Mesenchymal stem cell (in vitro differentiated cells and primary cell): ENCODE measurements around the gene MYH14.

ENCODE experiments used
- DNase-seq: peaks from one replicate; pipeline ENCODE4 v3.0.0-alpha.2; 2013
- H2AFZ ChIP-seq: one replicate; pipeline ENCODE4 v1.6.1; 2013; ENCODE audit warnings: low read depth, mild to moderate bottlenecking, control low read depth, inconsistent platforms, low read length, moderate library complexity
- H2AK5ac ChIP-seq: 2 replicates; pipeline ENCODE4 v1.6.1; 2013; ENCODE audit warnings: low read length, moderate library complexity, mild to moderate bottlenecking, inconsistent platforms; ENCODE audit not compliant: severe bottlenecking
- H2BK120ac ChIP-seq: one replicate; pipeline ENCODE4 v1.6.1; 2013; ENCODE audit warnings: low read depth, mild to moderate bottlenecking, inconsistent platforms, low read length, moderate library complexity
- H2BK12ac ChIP-seq, 2 experiments: one replicate each; pipeline ENCODE4 v1.6.1; 2013; ENCODE audit warnings: inconsistent platforms in 2 of 2, low read length in 2 of 2, mild to moderate bottlenecking in 2 of 2, moderate library complexity in 2 of 2, control low read depth in 1 of 2
- H2BK15ac ChIP-seq: one replicate; pipeline ENCODE4 v1.6.1; 2013; ENCODE audit warnings: mild to moderate bottlenecking, low read depth, inconsistent platforms; ENCODE audit not compliant: poor library complexity, severe bottlenecking
- H2BK5ac ChIP-seq: 2 replicates; pipeline ENCODE4 v1.6.1; 2013; ENCODE audit warnings: low read depth, mild to moderate bottlenecking, low read length, control low read depth, inconsistent platforms; ENCODE audit not compliant: poor library complexity, severe bottlenecking
- H3K14ac ChIP-seq, 2 experiments: one replicate each; pipeline ENCODE4 v1.6.1; 2013; ENCODE audit warnings: inconsistent platforms in 2 of 2, low read length in 2 of 2, control low read depth in 1 of 2, mild to moderate bottlenecking in 1 of 2, moderate library complexity in 1 of 2
- H3K18ac ChIP-seq, 2 experiments: one replicate each; pipeline ENCODE4 v1.6.1; 2013; ENCODE audit warnings: inconsistent platforms in 2 of 2, low read length in 2 of 2, control low read depth in 1 of 2, low read depth in 1 of 2, mild to moderate bottlenecking in 1 of 2
- H3K23ac ChIP-seq, 2 experiments: one replicate each; pipeline ENCODE4 v1.6.1; 2013; ENCODE audit warnings: inconsistent platforms in 2 of 2, low read length in 2 of 2, mild to moderate bottlenecking in 2 of 2, moderate library complexity in 2 of 2, control low read depth in 1 of 2
- H3K27ac ChIP-seq: 2 replicates; pipeline ENCODE4 v1.5.1; 2013; ENCODE audit warnings: mild to moderate bottlenecking, moderate library complexity, low read length, control low read depth, inconsistent platforms; ENCODE audit not compliant: poor library complexity, severe bottlenecking
- H3K27me3 ChIP-seq, 2 experiments: 2 replicates each; pipeline versions ENCODE4 v1.6.1 to v1.7.0; 2013; ENCODE audit warnings: low read length in 2 of 2, mild to moderate bottlenecking in 2 of 2, moderate library complexity in 2 of 2, control low read depth in 1 of 2, inconsistent platforms in 1 of 2; ENCODE audit not compliant: control insufficient read depth in 1 of 2, insufficient read depth in 1 of 2
- H3K36me3 ChIP-seq, 2 experiments: 2 replicates each; pipeline versions ENCODE4 v1.6.1 to v1.7.0; 2013; ENCODE audit warnings: low read length in 2 of 2, control low read depth in 1 of 2, inconsistent platforms in 1 of 2, low read depth in 1 of 2, mild to moderate bottlenecking in 1 of 2; ENCODE audit not compliant: insufficient read depth in 2 of 2, control insufficient read depth in 1 of 2
- H3K4ac ChIP-seq, 2 experiments: one replicate each; pipeline ENCODE4 v1.6.1; 2013; ENCODE audit warnings: inconsistent platforms in 2 of 2, low read length in 2 of 2, mild to moderate bottlenecking in 2 of 2, moderate library complexity in 2 of 2, control low read depth in 1 of 2, low read depth in 1 of 2
- H3K4me1 ChIP-seq: 2 replicates; pipeline ENCODE4 v1.6.1; 2013; ENCODE audit warnings: low read depth, low read length, control low read depth; ENCODE audit not compliant: control insufficient read depth, insufficient read depth
- H3K4me2 ChIP-seq: 2 replicates; pipeline ENCODE4 v1.6.1; 2013; ENCODE audit warnings: low read length, mild to moderate bottlenecking, inconsistent platforms; ENCODE audit not compliant: poor library complexity, severe bottlenecking
- H3K4me3 ChIP-seq, 2 experiments: 2 replicates each; pipeline versions ENCODE4 v1.5.1 to v1.7.0; 2013; ENCODE audit warnings: low read length in 2 of 2, mild to moderate bottlenecking in 2 of 2, control low read depth in 1 of 2, low read depth in 1 of 2; ENCODE audit not compliant: insufficient read depth in 1 of 2
- H3K79me1 ChIP-seq: replicated peaks from 2 replicates; pipeline ENCODE4 v1.6.1; 2013; ENCODE audit warnings: mild to moderate bottlenecking, control low read depth, low read length, inconsistent platforms; ENCODE audit not compliant: poor library complexity, severe bottlenecking
- H3K9ac ChIP-seq: 2 replicates; pipeline ENCODE4 v1.7.0; 2013; ENCODE audit warnings: mild to moderate bottlenecking, low read length, moderate library complexity
- H3K9me3 ChIP-seq: 2 replicates; pipeline ENCODE4 v1.7.0; 2013; ENCODE audit warnings: mild to moderate bottlenecking, low read length; ENCODE audit not compliant: control insufficient read depth
- H4K8ac ChIP-seq: one replicate; pipeline ENCODE4 v1.6.1; 2013; ENCODE audit warnings: inconsistent platforms, mild to moderate bottlenecking, low read length, moderate library complexity
- H4K91ac ChIP-seq: one replicate; pipeline ENCODE4 v1.6.1; 2013; ENCODE audit warnings: mild to moderate bottlenecking, low read length, inconsistent platforms
- WGBS: methylation state at CpG from one replicate; pipeline ENCODE4 v1.1.7; 2013; ENCODE audit warnings: mixed read lengths; 5-methylcytosine and 5-hydroxymethylcytosine counted together

Gene MYH14

DNA sequence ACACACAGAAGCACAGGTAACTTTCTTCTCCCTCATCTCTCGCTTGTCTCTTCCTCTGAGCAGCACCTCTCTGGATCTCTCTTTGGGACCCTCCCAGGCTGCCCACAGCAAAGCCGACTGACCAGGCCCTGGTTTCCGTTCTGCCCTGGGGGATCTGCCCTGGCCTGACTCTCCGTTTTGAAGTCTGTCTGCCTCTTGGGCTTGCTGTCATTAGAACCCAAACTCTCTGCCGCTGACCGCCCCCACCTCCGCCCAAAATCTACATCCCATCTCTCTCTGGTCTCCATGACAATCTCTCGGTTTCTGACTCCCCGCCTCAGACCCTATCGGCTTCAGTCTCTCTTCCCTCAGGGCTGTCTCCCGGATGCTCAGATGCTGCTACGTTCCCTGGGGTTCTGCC lies 118.8 kb downstream of the MYH14 start:
- H3K9ac ChIP-seq, result no peak overlapping the region
- H2AK5ac ChIP-seq, result no peak overlapping the region
- H3K4me2 ChIP-seq, result no peak overlapping the region
- H3K4ac ChIP-seq, result no peak overlapping the region
- H3K27me3 ChIP-seq, result peaks cover 15 to 28% of the 10 kb centered on the region in 2 experiments
- no peak for DNase-seq
- no peaks in the 10 kb centered on the region for H3K9me3 ChIP-seq
- H3K36me3 ChIP-seq, result no peaks in the 10 kb centered on the region
- peaks cover 4% of the 10 kb centered on the region for H3K4me1 ChIP-seq
- H3K18ac ChIP-seq, result no peak overlapping the region
- H2BK120ac ChIP-seq, result no peak overlapping the region
- H2BK5ac ChIP-seq, result no peak overlapping the region
- H3K79me1 ChIP-seq, result no peaks in the 10 kb centered on the region
- no peak overlapping the region for H2BK15ac ChIP-seq
- H3K14ac ChIP-seq, result no peak overlapping the region
- no peak overlapping the region for H2AFZ ChIP-seq
- no peak overlapping the region for H3K23ac ChIP-seq
- WGBS, result 82% methylated on average over 12 of the region's 12 CpGs
- no peak overlapping the region for H2BK12ac ChIP-seq
- H3K4me3 ChIP-seq, result no peak overlapping the region
- H4K8ac ChIP-seq, result no peak overlapping the region
- no peak overlapping the region for H3K27ac ChIP-seq
- H4K91ac ChIP-seq, result no peak overlapping the region

DNA sequence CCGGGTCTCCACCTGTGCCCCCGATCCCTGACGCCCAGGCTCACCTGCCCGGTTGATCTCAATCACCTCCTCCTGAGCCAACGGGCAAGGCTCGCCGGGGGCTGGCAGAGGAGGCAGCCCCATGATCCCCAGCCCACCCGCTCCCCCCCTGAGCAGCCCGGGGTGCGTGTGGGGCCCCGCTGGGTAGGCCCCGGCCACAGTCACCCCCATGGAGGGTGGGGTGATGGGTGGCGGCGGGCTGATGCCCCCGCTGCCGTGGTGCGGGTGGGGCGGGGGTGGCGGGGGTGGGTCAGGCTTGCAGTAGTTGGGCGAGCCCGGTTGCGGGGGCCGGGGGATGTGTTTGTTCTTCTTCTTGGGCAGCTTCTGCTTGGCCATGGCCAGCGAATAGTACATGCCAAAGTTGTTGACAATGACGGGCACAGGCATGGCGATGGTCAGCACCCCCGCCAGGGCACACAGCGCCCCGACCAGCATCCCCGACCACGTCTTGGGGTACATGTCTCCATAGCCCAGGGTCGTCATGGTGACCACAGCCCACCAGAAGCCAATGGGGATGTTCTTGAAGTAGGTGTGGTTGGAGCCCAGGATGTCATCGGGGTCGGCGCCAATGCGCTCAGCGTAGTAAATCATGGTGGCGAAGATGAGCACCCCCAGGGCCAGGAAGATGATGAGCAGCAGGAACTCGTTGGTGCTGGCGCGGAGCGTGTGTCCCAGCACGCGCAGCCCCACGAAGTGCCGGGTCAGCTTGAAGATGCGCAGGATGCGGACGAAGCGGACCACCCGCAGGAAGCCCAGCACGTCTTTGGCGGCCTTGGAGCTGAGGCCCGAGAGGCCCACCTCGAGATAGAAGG lies 119.7 kb downstream of the MYH14 start:
- Histone ChIP-seq H2AFZ (no peak overlapping the region), H2BK12ac (no peak overlapping the region), H2BK15ac (no peak overlapping the region), H3K9ac (no peak overlapping the region), H3K4me1 (peaks cover 4% of the 10 kb centered on the region), H3K14ac (no peak overlapping the region), H3K4me2 (no peak overlapping the region), H4K8ac (no peak overlapping the region), H3K9me3 (no peaks in the 10 kb centered on the region), H3K4me3 (no peak overlapping the region), H3K18ac (no peak overlapping the region), H3K4ac (no peak overlapping the region), H3K23ac (no peak overlapping the region), H4K91ac (no peak overlapping the region), H3K79me1 (no peaks in the 10 kb centered on the region), H3K27me3 (peaks cover 22 to 35% of the 10 kb centered on the region in 2 experiments), H2BK120ac (no peak overlapping the region), H3K27ac (no peak overlapping the region), H2BK5ac (no peak overlapping the region), H2AK5ac (no peak overlapping the region), H3K36me3 (no peaks in the 10 kb centered on the region)
- 92% methylated on average over 55 of the region's 55 CpGs for WGBS
- no peak for DNase-seq

DNA sequence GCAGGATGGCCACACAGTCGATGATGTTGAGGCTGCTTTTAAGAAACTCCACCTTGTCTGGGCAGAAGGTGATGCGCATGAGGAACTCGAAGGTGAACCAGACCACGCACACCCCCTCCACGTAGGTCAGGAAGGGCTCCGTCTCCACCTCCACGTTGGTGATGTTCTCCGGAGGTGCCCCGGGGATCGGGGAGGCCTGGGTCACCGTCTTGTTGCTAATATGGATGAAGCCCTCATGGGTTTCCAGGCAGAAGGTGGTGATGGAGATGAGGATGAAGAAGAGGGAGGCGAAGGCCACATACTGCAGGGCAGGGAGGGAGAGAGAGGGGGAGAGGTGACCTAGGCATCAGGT lies 120.3 kb downstream of the MYH14 start:
- no peak overlapping the region for H2AK5ac ChIP-seq
- no peak overlapping the region for H2AFZ ChIP-seq
- no peak overlapping the region for H3K27ac ChIP-seq
- no peak overlapping the region for H2BK12ac ChIP-seq
- no peak for DNase-seq
- H3K4me1 ChIP-seq, result peaks cover 4% of the 10 kb centered on the region
- H3K36me3 ChIP-seq, result no peaks in the 10 kb centered on the region
- 88% methylated on average over 11 of the region's 12 CpGs for WGBS
- no peak overlapping the region for H4K91ac ChIP-seq
- no peaks in the 10 kb centered on the region for H3K9me3 ChIP-seq
- H3K4me2 ChIP-seq, result no peak overlapping the region
- H3K79me1 ChIP-seq, result no peaks in the 10 kb centered on the region
- H4K8ac ChIP-seq, result no peak overlapping the region
- H3K4ac ChIP-seq, result no peak overlapping the region
- H2BK15ac ChIP-seq, result no peak overlapping the region
- H3K14ac ChIP-seq, result no peak overlapping the region
- H3K18ac ChIP-seq, result no peak overlapping the region
- H3K27me3 ChIP-seq, result peaks cover 22 to 39% of the 10 kb centered on the region in 2 experiments
- no peak overlapping the region for H3K23ac ChIP-seq
- H2BK5ac ChIP-seq, result no peak overlapping the region
- H2BK120ac ChIP-seq, result no peak overlapping the region
- H3K9ac ChIP-seq, result no peak overlapping the region
- no peak overlapping the region for H3K4me3 ChIP-seq

DNA sequence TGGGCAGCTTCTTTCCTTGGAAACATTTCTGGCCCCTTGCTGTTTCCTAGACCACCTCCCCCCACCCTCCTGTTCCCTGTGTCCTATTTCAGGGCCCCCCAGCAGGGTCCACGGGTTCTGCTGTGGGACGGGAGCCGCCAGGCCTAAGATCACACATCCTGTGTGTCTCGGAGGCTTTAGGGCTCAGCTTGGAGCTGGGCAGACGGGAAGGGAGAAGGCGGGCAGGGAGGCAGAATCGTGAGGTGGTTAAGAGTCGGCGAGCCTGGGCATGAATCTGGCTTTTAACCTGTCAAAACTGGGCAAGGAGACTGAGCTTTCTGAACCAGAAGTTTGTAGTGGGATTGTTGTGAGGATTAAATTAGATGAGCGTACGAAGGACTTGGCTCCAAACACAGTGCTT lies 120.9 kb downstream of the MYH14 start:
- H3K36me3 ChIP-seq, result no peaks in the 10 kb centered on the region
- H2BK12ac ChIP-seq, result no peak overlapping the region
- no peaks in the 10 kb centered on the region for H3K79me1 ChIP-seq
- no peak overlapping the region for H2BK5ac ChIP-seq
- H3K18ac ChIP-seq, result no peak overlapping the region
- H3K4me2 ChIP-seq, result no peak overlapping the region
- H4K8ac ChIP-seq, result no peak overlapping the region
- no peak overlapping the region for H2BK120ac ChIP-seq
- peaks cover 4% of the 10 kb centered on the region for H3K4me1 ChIP-seq
- DNase-seq, result no peak
- no peak overlapping the region for H3K9ac ChIP-seq
- H3K27me3 ChIP-seq, result peaks cover 22 to 36% of the 10 kb centered on the region in 2 experiments
- 76% methylated on average over 11 of the region's 11 CpGs for WGBS
- H2AFZ ChIP-seq, result no peak overlapping the region
- H3K9me3 ChIP-seq, result no peaks in the 10 kb centered on the region
- no peak overlapping the region for H4K91ac ChIP-seq
- H2BK15ac ChIP-seq, result no peak overlapping the region
- H3K4ac ChIP-seq, result no peak overlapping the region
- H3K27ac ChIP-seq, result no peak overlapping the region
- H2AK5ac ChIP-seq, result no peak overlapping the region
- no peak overlapping the region for H3K14ac ChIP-seq
- no peak overlapping the region for H3K4me3 ChIP-seq
- no peak overlapping the region for H3K23ac ChIP-seq
